ENCODE measurements around the gene SLC35F1.

DNA sequence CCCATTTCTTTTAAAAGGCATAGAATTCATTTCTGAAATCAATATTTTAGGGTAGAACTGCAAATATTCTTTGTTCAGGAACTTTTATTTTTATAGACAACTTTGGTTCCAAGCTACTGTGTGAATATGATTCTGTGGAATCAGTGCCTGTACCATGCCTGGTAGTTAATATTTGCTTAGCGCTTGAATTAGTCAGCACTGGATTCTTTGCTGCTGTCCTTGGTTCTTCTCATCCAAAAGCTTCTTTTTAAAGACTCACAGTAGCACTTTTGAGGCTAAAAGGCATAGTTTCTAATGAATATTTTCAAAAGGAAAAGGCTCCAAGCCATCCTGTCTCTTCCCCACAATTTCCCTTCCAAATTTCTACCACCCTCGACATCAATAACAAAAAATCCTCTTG, 109.5 kb downstream of the SLC35F1 start:
- TF ChIP-seq, protein P1, sequence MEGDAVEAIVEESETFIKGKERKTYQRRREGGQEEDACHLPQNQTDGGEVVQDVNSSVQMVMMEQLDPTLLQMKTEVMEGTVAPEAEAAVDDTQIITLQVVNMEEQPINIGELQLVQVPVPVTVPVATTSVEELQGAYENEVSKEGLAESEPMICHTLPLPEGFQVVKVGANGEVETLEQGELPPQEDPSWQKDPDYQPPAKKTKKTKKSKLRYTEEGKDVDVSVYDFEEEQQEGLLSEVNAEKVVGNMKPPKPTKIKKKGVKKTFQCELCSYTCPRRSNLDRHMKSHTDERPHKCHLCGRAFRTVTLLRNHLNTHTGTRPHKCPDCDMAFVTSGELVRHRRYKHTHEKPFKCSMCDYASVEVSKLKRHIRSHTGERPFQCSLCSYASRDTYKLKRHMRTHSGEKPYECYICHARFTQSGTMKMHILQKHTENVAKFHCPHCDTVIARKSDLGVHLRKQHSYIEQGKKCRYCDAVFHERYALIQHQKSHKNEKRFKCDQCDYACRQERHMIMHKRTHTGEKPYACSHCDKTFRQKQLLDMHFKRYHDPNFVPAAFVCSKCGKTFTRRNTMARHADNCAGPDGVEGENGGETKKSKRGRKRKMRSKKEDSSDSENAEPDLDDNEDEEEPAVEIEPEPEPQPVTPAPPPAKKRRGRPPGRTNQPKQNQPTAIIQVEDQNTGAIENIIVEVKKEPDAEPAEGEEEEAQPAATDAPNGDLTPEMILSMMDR (IDR thresholded peaks at IDR 0.05; ENCODE audit: poor library complexity, severe bottlenecking), result no peak
- TF ChIP-seq EP300 (conservative IDR thresholded peaks at IDR 0.05; ENCODE audit: poor library complexity, severe bottlenecking), result no peak
- no peak for TF ChIP-seq RAD21 (conservative IDR thresholded peaks at IDR 0.05)
- TF ChIP-seq EZH2 (IDR thresholded peaks at IDR 0.05; ENCODE audit: borderline replicate concordance, insufficient read depth, low read length, poor library complexity, severe bottlenecking), result no peak
- no peak for TF ChIP-seq POLR2AphosphoS5 (IDR thresholded peaks at IDR 0.05)
- TF ChIP-seq TAF1 (IDR thresholded peaks at IDR 0.05; ENCODE audit: low read depth), result no peak
- TF ChIP-seq, protein P2, sequence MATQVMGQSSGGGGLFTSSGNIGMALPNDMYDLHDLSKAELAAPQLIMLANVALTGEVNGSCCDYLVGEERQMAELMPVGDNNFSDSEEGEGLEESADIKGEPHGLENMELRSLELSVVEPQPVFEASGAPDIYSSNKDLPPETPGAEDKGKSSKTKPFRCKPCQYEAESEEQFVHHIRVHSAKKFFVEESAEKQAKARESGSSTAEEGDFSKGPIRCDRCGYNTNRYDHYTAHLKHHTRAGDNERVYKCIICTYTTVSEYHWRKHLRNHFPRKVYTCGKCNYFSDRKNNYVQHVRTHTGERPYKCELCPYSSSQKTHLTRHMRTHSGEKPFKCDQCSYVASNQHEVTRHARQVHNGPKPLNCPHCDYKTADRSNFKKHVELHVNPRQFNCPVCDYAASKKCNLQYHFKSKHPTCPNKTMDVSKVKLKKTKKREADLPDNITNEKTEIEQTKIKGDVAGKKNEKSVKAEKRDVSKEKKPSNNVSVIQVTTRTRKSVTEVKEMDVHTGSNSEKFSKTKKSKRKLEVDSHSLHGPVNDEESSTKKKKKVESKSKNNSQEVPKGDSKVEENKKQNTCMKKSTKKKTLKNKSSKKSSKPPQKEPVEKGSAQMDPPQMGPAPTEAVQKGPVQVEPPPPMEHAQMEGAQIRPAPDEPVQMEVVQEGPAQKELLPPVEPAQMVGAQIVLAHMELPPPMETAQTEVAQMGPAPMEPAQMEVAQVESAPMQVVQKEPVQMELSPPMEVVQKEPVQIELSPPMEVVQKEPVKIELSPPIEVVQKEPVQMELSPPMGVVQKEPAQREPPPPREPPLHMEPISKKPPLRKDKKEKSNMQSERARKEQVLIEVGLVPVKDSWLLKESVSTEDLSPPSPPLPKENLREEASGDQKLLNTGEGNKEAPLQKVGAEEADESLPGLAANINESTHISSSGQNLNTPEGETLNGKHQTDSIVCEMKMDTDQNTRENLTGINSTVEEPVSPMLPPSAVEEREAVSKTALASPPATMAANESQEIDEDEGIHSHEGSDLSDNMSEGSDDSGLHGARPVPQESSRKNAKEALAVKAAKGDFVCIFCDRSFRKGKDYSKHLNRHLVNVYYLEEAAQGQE (IDR thresholded peaks at IDR 0.05; ENCODE audit: borderline replicate concordance), result no peak
- TF ChIP-seq MXI1 (conservative IDR thresholded peaks at IDR 0.05; ENCODE audit: poor library complexity, severe bottlenecking), result no peak

Measured in neural cell (in vitro differentiated cells).